ENCODE measurements around the gene POLE.

DNA sequence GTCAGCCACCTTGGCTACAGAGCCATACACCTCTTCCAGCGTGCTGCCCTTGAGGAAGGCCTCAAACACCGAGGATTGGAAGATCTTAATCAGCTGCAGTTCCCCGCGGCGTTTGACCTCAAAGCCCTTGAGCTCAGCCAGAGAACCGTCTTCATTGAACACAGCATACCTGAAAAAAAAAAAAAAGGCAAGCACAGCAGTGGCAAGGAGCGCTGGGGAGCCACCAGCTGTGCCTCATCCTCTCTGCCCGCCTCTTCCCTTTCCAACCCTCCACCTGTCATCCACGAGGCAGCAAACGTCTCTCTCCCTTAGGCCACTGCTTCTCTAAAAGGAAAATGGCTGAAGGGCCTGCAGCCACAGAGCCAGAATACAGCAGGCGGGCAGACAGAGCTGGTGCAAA, 26.1 kb downstream of the POLE start:
- TF ChIP-seq, protein P1, sequence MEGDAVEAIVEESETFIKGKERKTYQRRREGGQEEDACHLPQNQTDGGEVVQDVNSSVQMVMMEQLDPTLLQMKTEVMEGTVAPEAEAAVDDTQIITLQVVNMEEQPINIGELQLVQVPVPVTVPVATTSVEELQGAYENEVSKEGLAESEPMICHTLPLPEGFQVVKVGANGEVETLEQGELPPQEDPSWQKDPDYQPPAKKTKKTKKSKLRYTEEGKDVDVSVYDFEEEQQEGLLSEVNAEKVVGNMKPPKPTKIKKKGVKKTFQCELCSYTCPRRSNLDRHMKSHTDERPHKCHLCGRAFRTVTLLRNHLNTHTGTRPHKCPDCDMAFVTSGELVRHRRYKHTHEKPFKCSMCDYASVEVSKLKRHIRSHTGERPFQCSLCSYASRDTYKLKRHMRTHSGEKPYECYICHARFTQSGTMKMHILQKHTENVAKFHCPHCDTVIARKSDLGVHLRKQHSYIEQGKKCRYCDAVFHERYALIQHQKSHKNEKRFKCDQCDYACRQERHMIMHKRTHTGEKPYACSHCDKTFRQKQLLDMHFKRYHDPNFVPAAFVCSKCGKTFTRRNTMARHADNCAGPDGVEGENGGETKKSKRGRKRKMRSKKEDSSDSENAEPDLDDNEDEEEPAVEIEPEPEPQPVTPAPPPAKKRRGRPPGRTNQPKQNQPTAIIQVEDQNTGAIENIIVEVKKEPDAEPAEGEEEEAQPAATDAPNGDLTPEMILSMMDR (IDR thresholded peaks at IDR 0.05; ENCODE audit: poor library complexity): no peak
- TF ChIP-seq EZH2 (IDR thresholded peaks at IDR 0.05; ENCODE audit: borderline replicate concordance): no peak
- no peak for TF ChIP-seq EZH2phosphoT487 (IDR thresholded peaks at IDR 0.05; ENCODE audit: low read depth, severe bottlenecking, unreplicated experiment)

Measured in hepatocyte (in vitro differentiated cells).